RPMI8226 (cell line): ENCODE measurements around the gene BPGM.

Experiments used
- DNase-seq: peaks from one replicate; pipeline ENCODE4 v3.0.0-alpha.2; 2015

BPGM gene

DNA sequence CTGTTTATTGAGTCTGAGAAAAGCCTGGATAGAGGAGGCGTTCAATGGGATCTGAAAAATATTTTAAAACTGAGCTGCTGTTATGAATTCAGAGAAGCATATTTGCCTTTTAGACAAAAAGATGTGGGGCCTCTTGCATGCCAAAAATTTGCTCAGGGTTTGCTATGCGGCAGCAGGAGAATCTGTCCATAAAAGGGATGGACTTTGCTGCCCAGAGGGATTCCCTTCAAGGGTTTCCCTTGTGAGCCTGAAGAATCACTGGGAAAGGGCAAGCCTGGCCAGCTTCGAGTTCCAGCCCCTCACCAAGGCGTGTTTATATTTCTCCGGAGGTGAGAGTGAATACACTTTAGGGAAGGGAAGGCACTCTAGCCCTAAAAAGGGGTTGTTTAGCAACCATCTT, 77.2 kb downstream of the BPGM start:
- no peak for DNase-seq

DNA sequence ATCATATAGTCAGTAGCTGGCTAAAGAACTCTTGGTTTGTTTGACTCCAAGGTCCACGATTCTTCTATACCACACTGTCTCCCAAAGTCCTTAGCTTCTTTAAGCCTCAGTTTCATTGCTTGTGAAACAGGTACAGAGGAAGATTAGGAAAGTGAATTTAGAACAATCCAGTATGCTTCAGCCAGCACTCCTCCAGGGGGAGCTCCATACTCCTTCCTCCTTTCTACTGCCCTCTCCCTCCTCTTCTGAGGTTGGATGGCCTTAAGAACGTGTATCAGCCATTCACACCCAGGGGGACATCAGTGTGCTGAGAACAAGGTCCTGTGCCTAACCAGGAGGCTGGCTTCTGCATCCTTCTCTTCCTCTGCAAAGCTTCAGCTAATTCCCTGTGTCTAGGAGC, 78.0 kb downstream of the BPGM start:
- DNase-seq: peak; percentile 15

- DNase-seq: no peak
Measured at GRCh38 chr7:134726581-134726980, 79.9 kb downstream of the BPGM start.

- DNase-seq: no peak
Measured at GRCh38 chr7:134727711-134728110, 81.1 kb downstream of the BPGM start.
